HK-2 (cell line): ENCODE data around the gene PRICKLE1.
"Not testable (repeated sequence)": the region's sequence is repeated elsewhere in the genome, so short reads cannot be mapped to it uniquely, and the experiment has no call there.

ENCODE experiments used
- DNase-seq: peaks from one replicate; pipeline ENCODE4 v3.0.0-alpha.2; 2018; ENCODE audit not compliant: unreplicated experiment

Gene PRICKLE1

GRCh38 chr12:42556917-42557316, 32.6 kb downstream of the PRICKLE1 start:
- no peak for DNase-seq

- DNase-seq = no peak
Observed at GRCh38 chr12:42552822-42553221, 36.7 kb downstream of the PRICKLE1 start.

GRCh38 chr12:42550800-42551199, 38.7 kb downstream of the PRICKLE1 start:
- no peak for DNase-seq

GRCh38 chr12:42546709-42547108, 42.8 kb downstream of the PRICKLE1 start:
- DNase-seq = no peak

GRCh38 chr12:42541965-42542364, 47.6 kb downstream of the PRICKLE1 start:
- no peak for DNase-seq

- not testable (repeated sequence) for DNase-seq
Observed at GRCh38 chr12:42541308-42541707, 48.2 kb downstream of the PRICKLE1 start.

- DNase-seq = no peak
Observed at GRCh38 chr12:42539696-42540095, 49.9 kb downstream of the PRICKLE1 start.

- DNase-seq = no peak
Observed at GRCh38 chr12:42538203-42538602, 51.3 kb downstream of the PRICKLE1 start.

- no peak for DNase-seq
Observed at GRCh38 chr12:42534184-42534838, 55.2 kb downstream of the PRICKLE1 start.

- no peak for DNase-seq
Observed at GRCh38 chr12:42530284-42530683, 59.3 kb downstream of the PRICKLE1 start.

- DNase-seq = no peak
Observed at GRCh38 chr12:42525444-42525843, 64.1 kb downstream of the PRICKLE1 start.

- DNase-seq = no peak
Observed at GRCh38 chr12:42524716-42525115, 64.8 kb downstream of the PRICKLE1 start.

GRCh38 chr12:42516573-42516972, 73.0 kb downstream of the PRICKLE1 start:
- no peak for DNase-seq

- DNase-seq = no peak
Observed at GRCh38 chr12:42511656-42512055, 77.9 kb downstream of the PRICKLE1 start.

- no peak for DNase-seq
Observed at GRCh38 chr12:42510823-42511222, 78.7 kb downstream of the PRICKLE1 start.

- no peak for DNase-seq
Observed at GRCh38 chr12:42508913-42509460, 80.6 kb downstream of the PRICKLE1 start.

GRCh38 chr12:42507565-42507964, 82.0 kb downstream of the PRICKLE1 start:
- no peak for DNase-seq

GRCh38 chr12:42507081-42507480, 82.5 kb downstream of the PRICKLE1 start:
- no peak for DNase-seq

- no peak for DNase-seq
Observed at GRCh38 chr12:42504049-42504448, 85.5 kb downstream of the PRICKLE1 start.

- no peak for DNase-seq
Observed at GRCh38 chr12:42502682-42503081, 86.9 kb downstream of the PRICKLE1 start.

GRCh38 chr12:42498549-42499247, 90.8 kb downstream of the PRICKLE1 start:
- DNase-seq = no peak

- DNase-seq = no peak
Observed at GRCh38 chr12:42496886-42497285, 92.7 kb downstream of the PRICKLE1 start.

GRCh38 chr12:42495244-42495643, 94.3 kb downstream of the PRICKLE1 start:
- no peak for DNase-seq
